Activated CD8-positive, alpha-beta memory T cell treated with anti-CD3 and anti-CD28 coated beads, Interleukin-2, amount 50 U/mL, for 48 hours (primary cell): ENCODE data around the gene DELE1.

Source experiments
- DNase-seq: peaks from one replicate; pipeline ENCODE4 v3.0.0-alpha.2; 2020

Gene DELE1

GRCh38 chr5:141923448-141924313 is at the start of gene DELE1:
DELE1 (plus strand) TSS chr5:141923871; CDS start chr5:141923942, 71 bp downstream.
- DNase-seq = peak; percentile 97

GRCh38 chr5:141873933-141874261 is 49.8 kb upstream of the DELE1 start:
- DNase-seq = no peak

GRCh38 chr5:141874262-141874964 is 49.3 kb upstream of the DELE1 start:
- no peak for DNase-seq

GRCh38 chr5:141875022-141875740 is 48.5 kb upstream of the DELE1 start:
- DNase-seq = no peak

- no peak for DNase-seq
Measured at GRCh38 chr5:141875795-141876627, 47.7 kb upstream of the DELE1 start.

GRCh38 chr5:141876628-141877355 is 46.9 kb upstream of the DELE1 start:
- no peak for DNase-seq

GRCh38 chr5:141877356-141878185 is 46.1 kb upstream of the DELE1 start:
- peak; percentile 70 for DNase-seq

GRCh38 chr5:141878186-141878710 is 45.4 kb upstream of the DELE1 start, which contains the start of gene PCDH1:
PCDH1 (minus strand) TSS chr5:141878410; CDS start chr5:141878262, 148 bp downstream.
- DNase-seq = no peak

GRCh38 chr5:141878711-141879425 is 44.8 kb upstream of the DELE1 start:
- DNase-seq = peak; percentile 92

GRCh38 chr5:141879426-141879759 is 44.3 kb upstream of the DELE1 start:
- DNase-seq = no peak

GRCh38 chr5:141879941-141880738 is 43.5 kb upstream of the DELE1 start:
- DNase-seq = peak; percentile 29

- DNase-seq = no peak
Measured at GRCh38 chr5:141880961-141881801, 42.5 kb upstream of the DELE1 start.

- no peak for DNase-seq
Measured at GRCh38 chr5:141881886-141882285, 41.8 kb upstream of the DELE1 start.

GRCh38 chr5:141882594-141883183 is 41.0 kb upstream of the DELE1 start:
- no peak for DNase-seq

GRCh38 chr5:141883184-141883891 is 40.3 kb upstream of the DELE1 start:
- no peak for DNase-seq

GRCh38 chr5:141883892-141884318 is 39.8 kb upstream of the DELE1 start:
- DNase-seq = no peak

- DNase-seq = no peak
Measured at GRCh38 chr5:141889282-141889871, 34.3 kb upstream of the DELE1 start.
